ENCODE results near the gene COL25A1.
"Not testable (repeated sequence)": the region's sequence is repeated elsewhere in the genome, so short reads cannot be mapped to it uniquely, and the experiment has no call there.

COL25A1 gene

GRCh38 chr4:109049926-109050325 is 252.5 kb downstream of the COL25A1 start:
- DNase-seq (ENCODE audit: low spot score) = no peak

GRCh38 chr4:109046471-109047201 is 255.8 kb downstream of the COL25A1 start:
- peak; percentile 39 for DNase-seq (ENCODE audit: low spot score)

GRCh38 chr4:109044431-109044830 is 258.0 kb downstream of the COL25A1 start:
- no peak for DNase-seq (ENCODE audit: low spot score)

- DNase-seq (ENCODE audit: low spot score) = no peak
Observed at GRCh38 chr4:109043286-109043685, 259.2 kb downstream of the COL25A1 start.

- no peak for DNase-seq (ENCODE audit: low spot score)
Observed at GRCh38 chr4:109041463-109042360, 260.7 kb downstream of the COL25A1 start.

- no peak for DNase-seq (ENCODE audit: low spot score)
Observed at GRCh38 chr4:109040441-109040840, 262.0 kb downstream of the COL25A1 start.

- no peak for DNase-seq (ENCODE audit: low spot score)
Observed at GRCh38 chr4:109037026-109037425, 265.4 kb downstream of the COL25A1 start.

- no peak for DNase-seq (ENCODE audit: low spot score)
Observed at GRCh38 chr4:109033993-109034392, 268.5 kb downstream of the COL25A1 start.

GRCh38 chr4:109032671-109033070 is 269.8 kb downstream of the COL25A1 start:
- no peak for DNase-seq (ENCODE audit: low spot score)

GRCh38 chr4:109029987-109030386 is 272.5 kb downstream of the COL25A1 start:
- no peak for DNase-seq (ENCODE audit: low spot score)

GRCh38 chr4:109027016-109027500 is 275.4 kb downstream of the COL25A1 start:
- DNase-seq (ENCODE audit: low spot score) = no peak

GRCh38 chr4:109026588-109026987 is 275.9 kb downstream of the COL25A1 start:
- no peak for DNase-seq (ENCODE audit: low spot score)

- DNase-seq (ENCODE audit: low spot score) = no peak
Observed at GRCh38 chr4:109025471-109026076, 276.9 kb downstream of the COL25A1 start.

GRCh38 chr4:109022961-109023360 is 279.5 kb downstream of the COL25A1 start:
- no peak for DNase-seq (ENCODE audit: low spot score)

GRCh38 chr4:109021630-109022029 is 280.8 kb downstream of the COL25A1 start:
- DNase-seq (ENCODE audit: low spot score) = not testable (repeated sequence)

- no peak for DNase-seq (ENCODE audit: low spot score)
Observed at GRCh38 chr4:109020861-109021260, 281.6 kb downstream of the COL25A1 start.

- DNase-seq (ENCODE audit: low spot score) = no peak
Observed at GRCh38 chr4:109016200-109016599, 286.3 kb downstream of the COL25A1 start.

- DNase-seq (ENCODE audit: low spot score) = no peak
Observed at GRCh38 chr4:109015413-109015810, 287.0 kb downstream of the COL25A1 start.

GRCh38 chr4:109014593-109015412 is 287.7 kb downstream of the COL25A1 start:
- DNase-seq (ENCODE audit: low spot score) = no peak

- no peak for DNase-seq (ENCODE audit: low spot score)
Observed at GRCh38 chr4:109012286-109012880, 290.1 kb downstream of the COL25A1 start.

Data from GM03348 (cell line).